Measurements from ENCODE around the gene DCAF4.

Gene DCAF4, protein sequence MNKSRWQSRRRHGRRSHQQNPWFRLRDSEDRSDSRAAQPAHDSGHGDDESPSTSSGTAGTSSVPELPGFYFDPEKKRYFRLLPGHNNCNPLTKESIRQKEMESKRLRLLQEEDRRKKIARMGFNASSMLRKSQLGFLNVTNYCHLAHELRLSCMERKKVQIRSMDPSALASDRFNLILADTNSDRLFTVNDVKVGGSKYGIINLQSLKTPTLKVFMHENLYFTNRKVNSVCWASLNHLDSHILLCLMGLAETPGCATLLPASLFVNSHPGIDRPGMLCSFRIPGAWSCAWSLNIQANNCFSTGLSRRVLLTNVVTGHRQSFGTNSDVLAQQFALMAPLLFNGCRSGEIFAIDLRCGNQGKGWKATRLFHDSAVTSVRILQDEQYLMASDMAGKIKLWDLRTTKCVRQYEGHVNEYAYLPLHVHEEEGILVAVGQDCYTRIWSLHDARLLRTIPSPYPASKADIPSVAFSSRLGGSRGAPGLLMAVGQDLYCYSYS

GRCh38 chr14:72926292-72927028, at the start of gene DCAF4:
Gene DCAF4 (plus strand): TSS chr14:72926464. CDS start chr14:72937979, 11,515 bp downstream.
- peak; percentile 89 to 90 for DNase-seq (ENCODE audit: low read depth in 2 of 2)

DNA sequence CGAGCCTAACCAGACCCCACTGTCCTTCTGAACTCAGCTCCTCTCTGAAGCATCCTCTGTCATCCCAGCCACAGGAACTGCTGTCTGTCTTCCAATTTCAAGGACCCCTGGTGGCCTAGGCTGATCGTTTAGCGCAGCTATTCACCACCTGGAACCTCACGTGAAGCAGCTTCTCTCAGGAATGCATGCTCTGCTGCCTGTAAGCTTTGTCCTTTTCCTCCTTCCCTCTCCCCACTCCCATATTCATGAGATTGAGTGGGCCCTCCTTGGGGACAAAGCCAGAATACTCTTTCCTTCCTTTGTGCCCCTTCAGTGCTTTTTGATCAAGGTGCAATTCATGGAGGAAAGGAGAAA, 49.6 kb upstream of the DCAF4 start:
- no peak for DNase-seq (ENCODE audit: low read depth in 2 of 2)

DNA sequence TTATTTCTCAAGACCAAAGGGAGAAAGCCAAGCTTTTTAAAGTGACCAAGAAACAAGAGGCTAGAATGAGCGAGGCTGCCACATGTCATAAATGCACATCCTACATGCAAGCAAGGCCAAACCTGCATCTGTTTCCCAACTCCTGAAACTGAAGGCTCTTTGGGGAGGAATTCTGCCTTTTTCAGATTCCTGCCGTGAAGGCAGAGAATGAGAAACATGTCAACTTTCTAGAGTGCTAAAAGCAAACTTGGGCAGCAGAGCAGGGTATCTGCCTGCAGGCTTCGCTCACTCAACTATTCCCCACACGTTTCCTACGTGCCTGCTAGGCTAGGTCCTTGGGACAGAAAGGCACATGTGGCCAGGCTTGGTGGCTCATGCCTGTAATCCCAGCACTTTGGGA, 47.5 kb upstream of the DCAF4 start:
- no peak for DNase-seq (ENCODE audit: low read depth in 2 of 2)

GRCh38 chr14:72879431-72879830, 46.8 kb upstream of the DCAF4 start:
- DNase-seq (ENCODE audit: low read depth in 2 of 2), result no peak

DNA sequence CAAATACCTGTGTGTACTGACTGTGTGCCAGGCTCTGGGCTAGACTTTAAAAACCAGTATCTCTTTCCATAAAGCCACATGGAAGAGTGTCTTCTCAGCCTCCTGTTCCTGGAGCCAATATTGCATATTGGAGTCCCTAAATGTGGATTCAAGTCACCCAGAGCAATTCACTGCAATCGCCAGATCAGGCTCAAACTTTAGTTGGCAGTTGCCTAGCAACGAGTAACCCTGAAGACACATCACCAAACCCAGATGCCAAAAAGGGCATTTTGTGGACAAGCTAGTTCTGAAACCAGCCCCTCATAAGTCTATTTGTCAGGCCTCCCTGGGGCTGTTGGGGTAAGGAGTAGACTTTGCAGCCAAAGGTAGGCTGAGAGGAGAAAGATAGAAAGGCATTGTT, 46.1 kb upstream of the DCAF4 start:
- DNase-seq (ENCODE audit: low read depth in 2 of 2), result no peak

DNA sequence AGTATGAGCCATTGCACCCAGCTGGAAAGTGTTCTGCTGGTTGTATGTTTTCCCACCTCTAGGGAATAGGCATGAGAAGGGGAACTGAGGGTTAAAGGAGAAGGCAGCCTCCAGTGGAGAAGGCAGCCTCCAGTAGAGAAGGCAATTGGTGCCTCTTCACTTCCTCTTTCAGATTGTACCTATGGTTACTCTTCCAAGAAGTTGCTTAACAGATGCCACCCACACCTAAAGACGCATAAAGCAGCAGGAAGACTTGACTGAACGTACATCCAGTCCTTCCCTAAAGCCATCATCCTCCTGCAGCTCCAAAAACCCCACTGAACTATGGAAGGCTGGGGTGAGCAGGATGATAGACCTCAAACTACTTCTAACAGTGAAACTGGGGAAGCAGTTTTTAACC, 45.4 kb upstream of the DCAF4 start:
- no peak for DNase-seq (ENCODE audit: low read depth in 2 of 2)

- DNase-seq (ENCODE audit: low read depth in 2 of 2), result no peak
Measured at GRCh38 chr14:72881543-72881942, 44.7 kb upstream of the DCAF4 start.

DNA sequence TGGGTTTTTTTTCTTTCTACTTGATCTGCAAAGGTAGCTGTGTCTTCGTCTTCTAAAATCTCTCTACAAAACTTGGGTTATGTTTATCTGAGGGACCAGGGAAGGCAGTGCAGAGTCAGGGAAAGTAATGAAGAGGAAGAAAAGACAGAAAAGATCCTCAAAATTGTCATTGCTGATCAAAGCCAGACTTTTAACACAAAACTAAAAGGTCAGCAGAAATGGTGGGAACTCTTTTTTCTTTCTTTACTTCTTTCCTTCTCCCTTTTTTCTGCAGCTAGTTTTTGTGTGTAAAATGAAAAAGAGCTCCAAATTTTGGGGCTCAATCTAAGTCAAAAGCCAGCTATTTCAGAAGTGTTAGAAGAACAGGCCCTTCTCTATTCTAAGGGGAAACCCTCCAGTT, 44.2 kb upstream of the DCAF4 start:
- no peak for DNase-seq (ENCODE audit: low read depth in 2 of 2)

- DNase-seq (ENCODE audit: low read depth in 2 of 2), result no peak
Measured at GRCh38 chr14:72882463-72882862, 43.8 kb upstream of the DCAF4 start.

DNA sequence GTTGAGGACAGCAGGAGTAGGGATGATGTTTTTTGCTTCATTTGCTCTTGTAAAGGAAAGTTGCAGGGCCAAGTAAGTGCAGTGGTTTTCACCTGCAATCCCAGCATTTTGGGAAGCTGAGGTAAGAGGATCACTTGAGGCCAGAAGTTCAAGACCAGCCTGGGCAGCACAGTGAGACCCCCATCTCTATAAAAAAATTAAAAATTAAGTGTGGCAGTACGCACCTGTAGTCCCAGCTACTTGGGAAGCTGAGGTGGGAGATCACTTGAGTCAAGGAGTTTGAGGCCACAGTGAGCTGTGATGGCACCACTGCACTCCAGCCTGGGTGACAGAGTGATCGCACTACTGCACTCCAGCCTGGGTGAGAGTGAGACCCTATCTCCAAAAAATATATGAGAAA, 43.2 kb upstream of the DCAF4 start:
- DNase-seq (ENCODE audit: low read depth in 2 of 2), result no peak

- DNase-seq (ENCODE audit: low read depth in 2 of 2), result no peak
Measured at GRCh38 chr14:72883961-72884360, 42.3 kb upstream of the DCAF4 start.

GRCh38 chr14:72884386-72884785, 41.9 kb upstream of the DCAF4 start:
- no peak for DNase-seq (ENCODE audit: low read depth in 2 of 2)

DNA sequence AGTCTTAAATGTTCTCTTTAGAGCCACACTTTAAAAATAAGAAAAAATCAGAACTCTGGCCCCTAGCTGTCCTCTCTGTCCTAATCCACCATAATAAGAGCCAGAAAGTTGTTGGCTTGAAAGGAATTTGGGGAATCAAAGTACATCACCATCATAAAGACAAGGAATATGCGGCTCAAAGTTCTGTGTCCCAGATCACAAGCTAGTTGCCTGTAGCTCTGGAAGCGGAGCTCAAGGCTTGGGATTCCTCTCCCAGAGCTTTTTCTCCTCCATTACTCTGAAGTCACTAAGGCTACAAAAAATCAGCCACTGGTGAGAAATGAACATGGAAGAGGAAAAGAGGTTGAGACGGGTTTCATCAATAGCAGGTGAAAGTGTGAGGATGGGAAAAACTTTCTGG, 38.8 kb upstream of the DCAF4 start:
- no peak for DNase-seq (ENCODE audit: low read depth in 2 of 2)

GRCh38 chr14:72888192-72888591, 38.1 kb upstream of the DCAF4 start:
- no peak for DNase-seq (ENCODE audit: low read depth in 2 of 2)

GRCh38 chr14:72888636-72889201, 37.5 kb upstream of the DCAF4 start:
- no peak for DNase-seq (ENCODE audit: low read depth in 2 of 2)

DNA sequence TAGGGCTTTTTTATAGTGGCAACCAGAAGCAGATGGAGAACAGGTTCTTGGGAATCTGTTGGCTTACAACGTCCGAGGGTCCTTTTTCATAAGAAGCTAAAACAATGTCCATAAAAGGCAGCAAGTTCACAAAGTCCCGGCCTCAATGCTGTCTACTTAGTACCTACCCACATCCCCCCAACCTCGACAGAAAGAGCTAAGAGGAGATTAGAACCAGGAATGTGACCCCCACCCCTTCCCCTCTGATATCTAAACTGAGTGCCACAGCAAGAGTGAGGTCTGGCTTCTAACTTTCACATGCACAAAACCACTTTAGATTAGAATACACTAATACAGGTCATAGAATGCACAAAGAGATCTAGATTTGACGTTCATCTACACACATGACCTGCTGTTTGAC, 36.9 kb upstream of the DCAF4 start:
- no peak for DNase-seq (ENCODE audit: low read depth in 2 of 2)

DNA sequence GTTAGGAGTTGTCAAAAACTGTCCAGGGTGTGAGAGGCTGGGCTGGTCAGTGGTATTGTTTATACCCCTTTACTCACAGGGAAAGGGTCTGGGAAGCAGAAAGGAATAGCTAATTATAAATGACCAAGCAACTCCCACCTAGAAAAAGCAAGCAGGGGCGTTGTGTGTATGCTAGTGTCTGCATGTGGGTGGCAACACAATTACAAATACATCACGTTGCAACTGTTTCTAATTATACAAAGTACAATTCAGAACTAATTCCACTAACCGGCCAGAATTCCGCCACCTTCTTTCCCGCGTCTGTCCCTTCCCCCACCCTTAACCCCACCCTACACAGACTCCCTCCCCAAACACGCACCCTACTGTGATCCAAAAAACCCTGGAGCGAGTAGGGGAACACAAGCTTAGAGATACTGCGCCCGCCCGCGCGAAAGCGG, 34.6 kb upstream of the DCAF4 start:
- no peak for DNase-seq (ENCODE audit: low read depth in 2 of 2)

DNA sequence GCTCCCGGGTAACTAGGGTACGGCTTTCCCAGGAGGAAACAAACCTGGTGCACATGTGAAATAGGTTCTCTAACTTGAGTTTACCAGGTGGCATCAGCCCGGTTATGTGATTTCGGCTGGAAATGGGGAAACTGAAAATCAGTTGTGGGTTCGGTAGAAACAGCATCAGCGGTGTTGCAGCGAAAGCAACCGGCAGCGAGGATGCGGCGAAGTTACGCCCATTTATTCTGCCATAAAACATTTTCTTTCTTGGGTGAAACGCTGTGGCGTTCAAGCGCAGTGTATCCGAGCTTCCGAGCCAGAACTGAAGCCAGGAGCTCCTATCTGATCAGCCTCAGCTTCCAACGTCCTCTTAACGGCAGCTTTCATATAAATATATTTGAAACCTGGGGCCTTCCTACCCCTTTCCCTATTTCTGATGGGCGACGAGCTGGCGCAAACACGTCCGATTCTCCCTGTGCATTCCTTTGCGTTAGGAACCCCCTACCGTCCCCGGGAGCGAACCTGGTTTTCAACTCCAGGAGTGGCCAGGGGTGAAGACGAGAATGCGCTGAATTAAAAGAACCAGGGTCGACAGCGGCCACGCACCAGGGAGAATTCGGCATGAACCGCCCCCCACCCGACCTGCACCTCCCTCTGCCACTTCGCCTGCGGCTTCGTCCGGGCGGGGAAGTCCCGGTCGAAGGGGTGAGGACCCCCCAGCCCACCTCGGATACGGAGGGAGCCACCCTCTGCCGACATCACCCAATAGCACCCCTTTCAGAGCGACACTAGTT, 34.0 kb upstream of the DCAF4 start:
- DNase-seq (ENCODE audit: low read depth in 2 of 2), result peak in 1 of 2 donors; percentile 4

DNA sequence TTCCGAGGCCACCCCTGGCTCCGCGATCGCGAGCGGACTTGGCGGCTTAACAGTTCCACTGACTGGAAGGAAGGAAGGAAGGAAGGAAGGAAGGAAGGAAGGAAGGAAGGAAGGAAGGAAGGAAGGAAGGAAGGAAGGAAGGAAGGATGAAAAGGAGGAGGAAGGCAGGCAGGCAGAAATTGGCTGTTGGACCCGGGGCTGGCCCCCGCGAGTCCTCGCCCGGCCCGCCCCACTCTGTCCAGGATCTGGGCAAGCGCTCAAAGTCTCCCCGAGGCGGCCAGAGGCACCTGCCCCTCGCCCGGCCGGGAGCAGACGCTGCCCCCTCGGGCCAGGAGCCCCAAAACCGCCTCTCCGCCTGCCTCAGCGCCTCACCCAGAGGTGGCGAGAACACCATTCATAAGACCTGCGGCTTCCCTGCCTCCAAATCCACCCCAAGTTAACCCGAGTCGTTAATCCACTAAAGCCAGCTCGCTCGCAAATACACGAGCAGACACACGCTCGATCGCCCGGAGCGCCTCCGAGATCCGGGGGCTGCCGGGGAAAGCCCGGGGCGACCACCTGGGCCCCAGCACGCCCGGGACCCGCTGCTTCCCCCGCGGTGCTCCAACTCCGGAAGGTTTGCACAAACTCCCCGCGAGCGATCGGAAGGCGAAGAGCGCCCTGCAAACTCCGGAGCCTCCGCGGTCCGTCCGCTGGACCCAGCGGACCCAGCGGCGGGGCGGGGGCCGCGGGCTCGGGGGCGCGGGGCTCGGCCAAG, 33.2 kb upstream of the DCAF4 start:
- DNase-seq (ENCODE audit: low read depth in 2 of 2), result peak in 1 of 2 donors; percentile 3

- peak; percentile 79 to 86 for DNase-seq (ENCODE audit: low read depth in 2 of 2)
Measured at GRCh38 chr14:72893636-72894322, 32.5 kb upstream of the DCAF4 start, which contains the start of gene DPF3. Gene DPF3 (minus strand): TSS chr14:72894101. CDS start chr14:72894088, 13 bp downstream.

DNA sequence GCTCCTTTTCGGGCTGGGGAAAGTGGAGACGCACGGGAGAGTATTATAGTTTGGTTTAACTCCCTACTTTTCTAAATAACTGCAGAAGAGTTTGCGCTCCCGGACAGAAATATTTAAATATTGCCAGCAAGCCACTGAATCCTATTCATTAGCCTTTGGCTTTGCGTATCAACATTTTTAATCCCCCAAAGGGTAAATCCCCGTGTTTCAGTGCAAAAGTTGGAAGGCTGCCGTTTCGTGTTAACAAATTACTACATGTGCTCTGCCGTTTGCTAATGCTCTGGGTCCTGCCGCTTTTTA, 32.0 kb upstream of the DCAF4 start:
- no peak for DNase-seq (ENCODE audit: low read depth in 2 of 2)
